ENCODE measurements around the gene TREX2. TPM values are rescaled to one million over a fixed set of nuclear protein-coding genes. Genes with fewer than 3 reads are reported as not detected.

The TREX2 gene
- total RNA-seq, 3 donors from 2014 or later = 1.0 to 4.3 (median 1.9) TPM

- DNase-seq (ENCODE audit: low spot score in 2 of 2) = no peak
- peaks cover 0 to 49% of the 10 kb centered on the region in 2 donors for H3K27me3 ChIP-seq
- intact Hi-C loops (cut with DNase I; ENCODE audit: low total_unique reads) = no loop called here
- TF ChIP-seq POLR2AphosphoS5 (IDR thresholded peaks at IDR 0.05) (no peak), CTCF (IDR thresholded peaks at IDR 0.05) (no peak), POLR2A (IDR thresholded peaks at IDR 0.05) (no peak)
- no peak overlapping the region for H3K27ac ChIP-seq
- H3K4me1 ChIP-seq = no peaks in the 10 kb centered on the region
- H3K9me3 ChIP-seq = no peaks in the 10 kb centered on the region
- no peak overlapping the region for H3K4me3 ChIP-seq
- H3K36me3 ChIP-seq = no peaks in the 10 kb centered on the region
Observed at GRCh38 chrX:153465691-153466380, 20.0 kb upstream of the TREX2 start.

- Histone ChIP-seq H3K9me3 (no peaks in the 10 kb centered on the region), H3K36me3 (no peaks in the 10 kb centered on the region), H3K4me1 (no peaks in the 10 kb centered on the region), H3K27me3 (peaks cover 0 to 50% of the 10 kb centered on the region in 2 donors), H3K27ac (no peak overlapping the region), H3K4me3 (no peak overlapping the region)
- DNase-seq (ENCODE audit: low spot score in 2 of 2) = no peak
- TF ChIP-seq POLR2A (IDR thresholded peaks at IDR 0.05) (no peak), CTCF (IDR thresholded peaks at IDR 0.05) (no peak), POLR2AphosphoS5 (IDR thresholded peaks at IDR 0.05) (no peak)
- intact Hi-C loops (cut with DNase I; ENCODE audit: low total_unique reads) = loop anchor here (5.0 kb wide), 1 partner anchor 842 kb away; no protein-coding TSS in a partner anchor
Observed at GRCh38 chrX:153464116-153464515, 18.3 kb upstream of the TREX2 start.

- DNase-seq (ENCODE audit: low spot score in 2 of 2) = no peak
- no peak overlapping the region for H3K27ac ChIP-seq
- H3K4me3 ChIP-seq = no peak overlapping the region
- H3K9me3 ChIP-seq = no peaks in the 10 kb centered on the region
- no peaks in the 10 kb centered on the region for H3K36me3 ChIP-seq
- TF ChIP-seq CTCF (IDR thresholded peaks at IDR 0.05) (no peak), POLR2AphosphoS5 (IDR thresholded peaks at IDR 0.05) (no peak), POLR2A (IDR thresholded peaks at IDR 0.05) (no peak)
- no peaks in the 10 kb centered on the region for H3K4me1 ChIP-seq
- H3K27me3 ChIP-seq = peaks cover 0 to 52% of the 10 kb centered on the region in 2 donors
- intact Hi-C loops (cut with DNase I; ENCODE audit: low total_unique reads) = loop anchor here (5.0 kb wide), 1 partner anchor 841 kb away; no protein-coding TSS in a partner anchor
Observed at GRCh38 chrX:153463556-153463955, 17.7 kb upstream of the TREX2 start.

- Histone ChIP-seq H3K36me3 (no peaks in the 10 kb centered on the region), H3K4me3 (no peak overlapping the region), H3K27me3 (peaks cover 0 to 48% of the 10 kb centered on the region in 2 donors), H3K4me1 (no peaks in the 10 kb centered on the region), H3K9me3 (no peaks in the 10 kb centered on the region), H3K27ac (no peak overlapping the region)
- intact Hi-C loops (cut with DNase I; ENCODE audit: low total_unique reads) = loop anchor here (5.0 kb wide), 1 partner anchor 841 kb away; no protein-coding TSS in a partner anchor
- DNase-seq (ENCODE audit: low spot score in 2 of 2) = no peak
- TF ChIP-seq POLR2AphosphoS5 (IDR thresholded peaks at IDR 0.05) (no peak), POLR2A (IDR thresholded peaks at IDR 0.05) (no peak), CTCF (IDR thresholded peaks at IDR 0.05) (no peak)
Observed at GRCh38 chrX:153463031-153463430, 17.2 kb upstream of the TREX2 start.

- no peaks in the 10 kb centered on the region for H3K36me3 ChIP-seq
- H3K4me3 ChIP-seq = no peak overlapping the region
- DNase-seq (ENCODE audit: low spot score in 2 of 2) = no peak
- intact Hi-C loops (cut with DNase I; ENCODE audit: low total_unique reads) = loop anchor here (5.0 kb wide), 1 partner anchor 840 kb away; no protein-coding TSS in a partner anchor
- no peaks in the 10 kb centered on the region for H3K4me1 ChIP-seq
- no peak overlapping the region for H3K27ac ChIP-seq
- TF ChIP-seq POLR2A (IDR thresholded peaks at IDR 0.05) (no peak), CTCF (IDR thresholded peaks at IDR 0.05) (no peak), POLR2AphosphoS5 (IDR thresholded peaks at IDR 0.05) (no peak)
- peaks cover 0 to 49% of the 10 kb centered on the region in 2 donors for H3K27me3 ChIP-seq
- no peaks in the 10 kb centered on the region for H3K9me3 ChIP-seq
Observed at GRCh38 chrX:153462291-153462690, 16.4 kb upstream of the TREX2 start.

Measured in breast epithelium (tissue), 4 donors.